Tibial nerve (tissue), 4 donors: ENCODE measurements around the gene SEL1L2. TPM values are rescaled to one million over a fixed set of nuclear protein-coding genes. Genes with fewer than 3 reads are reported as not detected.
"Not testable (repeated sequence)": the region's sequence is repeated elsewhere in the genome, so short reads cannot be mapped to it uniquely, and the experiment has no call there.

Experiments used
- DNase-seq, 2 donors: peaks; one replicate each; pipeline ENCODE4 v3.0.0-alpha.2; 2019; ENCODE audit warnings: low spot score in 2 of 2
- H3K27ac ChIP-seq, 4 donors: fragments of 200-600 bp; sonication (generic) in 3 of 4; one replicate each; pipeline ENCODE4 v1.5.1; 2017 to 2019; ENCODE audit warnings: mild to moderate bottlenecking in 1 of 4
- H3K27me3 ChIP-seq, 2 donors: fragments of 200-600 bp; sonication (generic) in 1 of 2; one replicate each; pipeline versions ENCODE4 v1.5.1 to v1.6.0; 2017 to 2019
- H3K36me3 ChIP-seq, 3 donors: fragments of 200-600 bp; sonication (generic); one replicate each; pipeline ENCODE4 v1.5.1; 2018 to 2019
- H3K4me1 ChIP-seq, 4 donors: fragments of 200-600 bp; sonication (generic) in 3 of 4; one replicate each; pipeline ENCODE4 v1.5.1; 2017 to 2019
- H3K4me3 ChIP-seq, 4 donors: fragments of 200-600 bp; sonication (generic) in 3 of 4; one replicate each; pipeline ENCODE4 v1.5.1; 2017 to 2019; ENCODE audit warnings: mild to moderate bottlenecking in 1 of 4, moderate library complexity in 1 of 4
- H3K9me3 ChIP-seq, 4 donors: fragments of 200-600 bp; sonication (generic) in 3 of 4; one replicate each; pipeline ENCODE4 v1.5.1; 2017 to 2019
- EP300 ChIP-seq, 2 donors: sonication (generic); formaldehyde crosslinking; IDR thresholded peaks; one replicate each; pipeline ENCODE4 v1.6.1; 2017; ENCODE audit warnings: antibody characterized with exemption in 2 of 2, mild to moderate bottlenecking in 1 of 2
- POLR2A ChIP-seq, 2 donors: fragments of 450-650 bp; IDR thresholded peaks; one replicate each; pipeline ENCODE4 v1.6.1; 2017; ENCODE audit warnings: antibody characterized with exemption in 2 of 2, mild to moderate bottlenecking in 2 of 2, moderate library complexity in 2 of 2
- WGBS, 2 donors: methylation state at CpG; one replicate each; pipeline ENCODE4 v1.1.5; 2018; 5-methylcytosine and 5-hydroxymethylcytosine counted together
- total RNA-seq, 4 donors: library from RNA; depleted of rRNA; stranded (reverse); fragments of >200 nt; gene quantifications; one replicate each; pipeline ENCODE4 v1.1.0, GENCODE V29; 2016
- TF ChIP-seq, protein P1 (sequence below), 5 experiments: fragments of 200-600 bp in 3 of 5; fragments of 450-650 bp in 2 of 5; sonication (generic) in 3 of 5; IDR thresholded peaks; one replicate each; pipeline ENCODE4 v1.5.1; 2016 to 2019; ENCODE audit warnings: antibody characterized with exemption in 5 of 5, mild to moderate bottlenecking in 3 of 5, moderate library complexity in 2 of 5

SEL1L2 gene
- total RNA-seq, 4 donors from 2014 or later: not detected

DNA sequence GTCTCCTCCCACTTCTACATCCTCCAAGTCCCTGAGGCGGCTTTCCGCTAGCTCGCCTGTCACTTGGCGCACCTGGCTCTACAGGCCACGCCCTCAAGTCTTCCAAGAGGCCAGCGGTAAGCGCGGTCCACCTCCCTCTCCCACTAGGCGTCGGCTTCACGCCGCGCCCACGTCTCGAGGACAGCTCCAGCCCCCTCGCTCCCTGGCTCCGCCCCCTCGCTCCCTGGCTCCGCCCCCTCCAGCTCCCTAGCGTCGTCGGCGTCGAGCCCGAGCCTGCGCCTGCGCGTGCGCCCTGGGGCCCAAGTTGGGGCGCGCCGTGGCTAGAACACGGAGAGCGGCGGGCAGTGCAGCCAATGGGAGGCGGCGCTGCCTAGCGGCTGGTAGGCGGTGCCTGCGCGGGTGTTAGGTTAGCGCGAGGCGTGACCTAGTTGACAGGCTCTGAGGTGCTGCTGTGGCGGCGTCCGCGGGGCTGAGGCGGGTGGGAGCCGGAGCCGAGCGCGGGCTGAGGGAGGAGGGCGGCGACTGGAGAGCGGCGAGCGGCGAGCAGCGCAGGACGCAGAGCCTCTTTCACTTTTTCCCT, 4.8 kb upstream of the SEL1L2 start, which contains the start of gene MACROD2:
Gene MACROD2 (plus strand): TSS at position 431 of the 580 bp plus-strand sequence.
- Histone ChIP-seq H3K36me3 (no peaks in the 10 kb centered on the region), H3K9me3 (peaks cover 0 to 38% (median 6%) of the 10 kb centered on the region in 4 donors), H3K4me1 (peaks cover 0 to 16% (median 0%) of the 10 kb centered on the region in 4 donors), H3K4me3 (peak within 1 kb of the TSS; percentile 46 to 92 (median 64)), H3K27ac (peak within 1 kb of the TSS; percentile 47 to 86 (median 58)), H3K27me3 (no peaks in the 10 kb centered on the region)
- TF ChIP-seq, protein P1, sequence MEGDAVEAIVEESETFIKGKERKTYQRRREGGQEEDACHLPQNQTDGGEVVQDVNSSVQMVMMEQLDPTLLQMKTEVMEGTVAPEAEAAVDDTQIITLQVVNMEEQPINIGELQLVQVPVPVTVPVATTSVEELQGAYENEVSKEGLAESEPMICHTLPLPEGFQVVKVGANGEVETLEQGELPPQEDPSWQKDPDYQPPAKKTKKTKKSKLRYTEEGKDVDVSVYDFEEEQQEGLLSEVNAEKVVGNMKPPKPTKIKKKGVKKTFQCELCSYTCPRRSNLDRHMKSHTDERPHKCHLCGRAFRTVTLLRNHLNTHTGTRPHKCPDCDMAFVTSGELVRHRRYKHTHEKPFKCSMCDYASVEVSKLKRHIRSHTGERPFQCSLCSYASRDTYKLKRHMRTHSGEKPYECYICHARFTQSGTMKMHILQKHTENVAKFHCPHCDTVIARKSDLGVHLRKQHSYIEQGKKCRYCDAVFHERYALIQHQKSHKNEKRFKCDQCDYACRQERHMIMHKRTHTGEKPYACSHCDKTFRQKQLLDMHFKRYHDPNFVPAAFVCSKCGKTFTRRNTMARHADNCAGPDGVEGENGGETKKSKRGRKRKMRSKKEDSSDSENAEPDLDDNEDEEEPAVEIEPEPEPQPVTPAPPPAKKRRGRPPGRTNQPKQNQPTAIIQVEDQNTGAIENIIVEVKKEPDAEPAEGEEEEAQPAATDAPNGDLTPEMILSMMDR (IDR thresholded peaks at IDR 0.05): peak in 2 of 5 experiments; percentile 8 to 40
- TF ChIP-seq POLR2A (IDR thresholded peaks at IDR 0.05) (peak; percentile 19 to 68), EP300 (IDR thresholded peaks at IDR 0.05) (peak in 1 of 2 donors; percentile 65)
- DNase-seq: peak; percentile 67 to 73
- WGBS, 2 donors: 2 to 7% methylated on average over 25 to 49 of the region's 61 CpGs

DNA sequence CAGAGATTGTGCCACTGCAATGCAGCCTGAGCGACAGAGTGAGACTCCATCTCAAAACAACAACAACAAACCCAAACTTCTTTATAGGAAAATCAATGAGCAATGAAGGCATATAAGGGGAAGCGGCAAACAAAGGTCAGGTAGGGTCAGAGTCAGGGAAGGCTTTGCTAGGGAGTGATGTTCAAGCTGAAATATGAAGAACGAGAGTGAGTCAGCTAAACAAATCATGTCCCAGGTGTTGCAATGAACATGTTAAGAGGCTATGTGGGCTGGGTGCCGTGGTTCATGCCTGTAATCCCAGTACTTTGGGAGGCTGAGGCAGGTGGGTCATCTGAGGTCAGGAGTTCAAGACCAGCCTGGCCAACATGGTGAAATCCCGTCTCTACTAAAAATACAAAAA, 1.5 kb upstream of the SEL1L2 start:
- H3K9me3 ChIP-seq: peaks cover 0 to 42% (median 6%) of the 10 kb centered on the region in 4 donors
- not testable (repeated sequence) for H3K36me3 ChIP-seq, H3K4me3 ChIP-seq, H3K27me3 ChIP-seq, H3K27ac ChIP-seq, H3K4me1 ChIP-seq, DNase-seq
- WGBS, 2 donors: 93 to 94% methylated on average over 5 of the region's 5 CpGs

DNA sequence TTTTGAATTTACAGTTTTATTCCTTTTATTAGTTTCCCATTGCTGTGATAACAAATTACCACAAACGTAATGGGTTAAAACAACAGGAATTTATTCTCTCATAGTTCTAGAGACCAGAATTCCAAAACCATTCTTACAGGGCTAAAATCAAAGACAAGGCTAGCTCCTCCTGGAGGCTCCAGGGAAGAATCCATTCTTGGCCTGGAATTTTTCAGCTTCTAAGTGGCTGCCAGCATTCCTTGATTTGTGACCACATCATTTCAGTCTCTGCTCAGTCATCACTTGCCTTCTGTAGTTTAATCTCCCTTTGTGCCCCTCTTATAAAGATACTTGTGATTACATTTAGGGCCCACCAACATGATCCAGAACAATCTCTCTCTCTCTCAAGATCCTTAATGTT, 897 bp upstream of the SEL1L2 start:
- no peaks in the 10 kb centered on the region for H3K27me3 ChIP-seq
- no peak for DNase-seq
- no peak overlapping the region for H3K27ac ChIP-seq
- H3K4me3 ChIP-seq: no peak overlapping the region
- no peaks in the 10 kb centered on the region for H3K36me3 ChIP-seq
- H3K9me3 ChIP-seq: peaks cover 0 to 42% (median 6%) of the 10 kb centered on the region in 4 donors
- TF ChIP-seq EP300 (IDR thresholded peaks at IDR 0.05) (no peak), POLR2A (IDR thresholded peaks at IDR 0.05) (no peak)
- TF ChIP-seq, protein P1 (IDR thresholded peaks at IDR 0.05): no peak
- peaks cover 0 to 7% (median 0%) of the 10 kb centered on the region in 4 donors for H3K4me1 ChIP-seq
- WGBS, 2 donors: 77 to 86% methylated on average over 1 of the region's 1 CpG

DNA sequence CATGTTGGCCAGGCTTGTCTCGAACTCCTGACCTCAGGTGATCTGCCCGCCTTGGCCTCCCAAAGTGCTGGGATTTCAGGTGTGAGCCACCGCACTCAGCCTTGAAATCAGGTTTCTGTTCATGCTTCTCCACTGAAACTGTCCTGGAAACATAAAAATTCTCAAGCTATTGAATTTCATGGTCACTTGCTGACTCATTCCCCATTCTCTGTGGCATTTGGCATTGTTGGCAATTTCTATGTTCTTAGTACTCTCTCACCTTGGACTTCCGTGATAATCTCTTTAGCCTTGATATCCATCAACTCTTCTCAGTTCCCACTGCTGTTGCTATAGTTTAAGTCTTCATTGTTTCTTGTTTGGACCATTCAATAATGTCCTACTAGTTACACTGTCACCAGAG, 6.2 kb downstream of the SEL1L2 start:
- no peak for DNase-seq
- no peak overlapping the region for H3K27ac ChIP-seq
- TF ChIP-seq EP300 (IDR thresholded peaks at IDR 0.05): no peak
- no peak for TF ChIP-seq POLR2A (IDR thresholded peaks at IDR 0.05)
- TF ChIP-seq, protein P1 (IDR thresholded peaks at IDR 0.05): no peak
- no peak overlapping the region for H3K4me3 ChIP-seq
- H3K9me3 ChIP-seq: peaks cover 0 to 10% (median 0%) of the 10 kb centered on the region in 4 donors
- 63 to 82% methylated on average over 4 of the region's 4 CpGs for WGBS, 2 donors
- H3K27me3 ChIP-seq: no peaks in the 10 kb centered on the region
- no peaks in the 10 kb centered on the region for H3K36me3 ChIP-seq
- H3K4me1 ChIP-seq: no peaks in the 10 kb centered on the region

DNA sequence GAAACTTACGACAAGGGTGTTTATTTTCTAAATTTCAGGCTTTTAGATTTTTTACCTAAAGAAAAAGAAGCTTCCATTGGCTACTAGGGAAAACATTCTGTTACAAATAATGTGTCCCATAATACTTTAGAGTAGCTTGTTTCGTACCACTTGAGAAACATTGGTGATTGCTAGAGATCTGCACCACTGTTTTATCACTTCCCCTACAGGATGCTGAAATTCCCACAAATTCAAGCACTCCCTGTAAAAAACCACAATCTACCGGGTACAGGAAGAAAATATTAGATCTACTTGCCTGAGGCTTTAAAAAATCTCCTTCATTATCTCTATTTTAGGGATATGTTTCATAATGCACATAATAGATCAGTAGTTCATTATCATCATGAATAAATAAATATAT, 29.9 kb downstream of the SEL1L2 start:
- Histone ChIP-seq H3K9me3 (no peaks in the 10 kb centered on the region), H3K36me3 (no peaks in the 10 kb centered on the region), H3K4me3 (no peak overlapping the region), H3K27ac (no peak overlapping the region), H3K4me1 (no peaks in the 10 kb centered on the region), H3K27me3 (no peaks in the 10 kb centered on the region)
- DNase-seq: no peak
- WGBS, 2 donors: 45 to 57% methylated on average over 3 of the region's 3 CpGs
- TF ChIP-seq, protein P1 (IDR thresholded peaks at IDR 0.05): no peak
- TF ChIP-seq EP300 (IDR thresholded peaks at IDR 0.05) (no peak), POLR2A (IDR thresholded peaks at IDR 0.05) (no peak)
